Medulla oblongata (tissue), 1 donor: ENCODE measurements around the gene ESYT1.

Source experiments
- DNase-seq: peaks from one replicate; pipeline ENCODE4 v3.0.0-alpha.2; 2015; ENCODE audit errors: extremely low spot score

The ESYT1 gene, protein sequence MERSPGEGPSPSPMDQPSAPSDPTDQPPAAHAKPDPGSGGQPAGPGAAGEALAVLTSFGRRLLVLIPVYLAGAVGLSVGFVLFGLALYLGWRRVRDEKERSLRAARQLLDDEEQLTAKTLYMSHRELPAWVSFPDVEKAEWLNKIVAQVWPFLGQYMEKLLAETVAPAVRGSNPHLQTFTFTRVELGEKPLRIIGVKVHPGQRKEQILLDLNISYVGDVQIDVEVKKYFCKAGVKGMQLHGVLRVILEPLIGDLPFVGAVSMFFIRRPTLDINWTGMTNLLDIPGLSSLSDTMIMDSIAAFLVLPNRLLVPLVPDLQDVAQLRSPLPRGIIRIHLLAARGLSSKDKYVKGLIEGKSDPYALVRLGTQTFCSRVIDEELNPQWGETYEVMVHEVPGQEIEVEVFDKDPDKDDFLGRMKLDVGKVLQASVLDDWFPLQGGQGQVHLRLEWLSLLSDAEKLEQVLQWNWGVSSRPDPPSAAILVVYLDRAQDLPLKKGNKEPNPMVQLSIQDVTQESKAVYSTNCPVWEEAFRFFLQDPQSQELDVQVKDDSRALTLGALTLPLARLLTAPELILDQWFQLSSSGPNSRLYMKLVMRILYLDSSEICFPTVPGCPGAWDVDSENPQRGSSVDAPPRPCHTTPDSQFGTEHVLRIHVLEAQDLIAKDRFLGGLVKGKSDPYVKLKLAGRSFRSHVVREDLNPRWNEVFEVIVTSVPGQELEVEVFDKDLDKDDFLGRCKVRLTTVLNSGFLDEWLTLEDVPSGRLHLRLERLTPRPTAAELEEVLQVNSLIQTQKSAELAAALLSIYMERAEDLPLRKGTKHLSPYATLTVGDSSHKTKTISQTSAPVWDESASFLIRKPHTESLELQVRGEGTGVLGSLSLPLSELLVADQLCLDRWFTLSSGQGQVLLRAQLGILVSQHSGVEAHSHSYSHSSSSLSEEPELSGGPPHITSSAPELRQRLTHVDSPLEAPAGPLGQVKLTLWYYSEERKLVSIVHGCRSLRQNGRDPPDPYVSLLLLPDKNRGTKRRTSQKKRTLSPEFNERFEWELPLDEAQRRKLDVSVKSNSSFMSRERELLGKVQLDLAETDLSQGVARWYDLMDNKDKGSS

DNA sequence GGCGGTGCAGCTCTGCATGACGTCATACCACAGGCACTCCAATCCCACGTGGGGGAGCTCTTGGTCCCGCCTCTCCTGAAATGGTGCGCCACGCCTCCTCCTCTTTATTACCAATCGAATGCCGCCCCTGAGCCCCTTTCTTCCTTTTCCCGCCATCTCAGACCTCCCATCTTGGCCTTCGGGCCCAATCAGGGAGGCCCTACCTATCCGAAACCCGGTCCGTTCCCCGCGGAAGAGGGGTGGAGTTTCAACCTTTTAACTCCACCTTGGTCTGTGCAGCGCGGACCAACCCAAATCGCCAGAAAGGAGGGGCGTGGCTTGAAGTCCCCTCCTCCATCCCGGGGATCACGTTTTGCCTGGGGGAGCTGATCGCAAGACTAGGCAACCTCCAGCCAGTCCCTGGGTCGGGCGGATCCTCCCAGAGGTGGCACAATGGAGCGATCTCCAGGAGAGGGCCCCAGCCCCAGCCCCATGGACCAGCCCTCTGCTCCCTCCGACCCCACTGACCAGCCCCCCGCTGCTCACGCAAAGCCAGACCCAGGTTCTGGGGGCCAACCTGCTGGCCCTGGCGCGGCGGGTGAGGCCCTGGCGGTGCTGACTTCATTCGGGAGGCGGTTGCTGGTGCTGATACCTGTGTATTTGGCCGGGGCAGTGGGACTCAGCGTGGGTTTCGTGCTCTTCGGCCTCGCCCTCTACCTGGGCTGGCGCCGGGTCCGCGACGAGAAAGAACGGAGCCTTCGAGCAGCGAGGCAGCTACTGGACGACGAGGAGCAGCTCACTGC is at the start of gene ESYT1:
Gene ESYT1, plus strand, starts transcription at position 380 of the 782 bp plus-strand sequence. Its CDS starts 53 bp downstream, at position 433.
- DNase-seq = peak; percentile 99

DNA sequence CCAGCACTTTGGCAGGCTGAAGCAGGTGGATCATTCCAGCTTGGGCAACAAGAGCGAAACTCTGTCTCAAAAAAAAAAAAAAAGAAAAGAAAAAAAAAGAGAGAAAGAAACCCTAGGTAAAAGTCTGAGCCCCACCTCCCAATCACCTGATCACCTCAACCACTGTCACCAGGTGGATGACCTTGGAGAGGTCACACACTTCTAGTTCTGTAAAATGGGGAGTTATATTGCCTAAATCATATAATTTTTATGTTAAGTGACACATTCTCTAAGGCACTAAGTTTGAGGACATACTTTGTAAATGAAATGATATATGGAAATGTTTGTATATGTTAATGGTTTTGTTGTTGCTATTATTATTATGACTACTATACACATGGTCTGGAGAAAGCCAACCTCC is 49.6 kb upstream of the ESYT1 start:
- no peak for DNase-seq

DNA sequence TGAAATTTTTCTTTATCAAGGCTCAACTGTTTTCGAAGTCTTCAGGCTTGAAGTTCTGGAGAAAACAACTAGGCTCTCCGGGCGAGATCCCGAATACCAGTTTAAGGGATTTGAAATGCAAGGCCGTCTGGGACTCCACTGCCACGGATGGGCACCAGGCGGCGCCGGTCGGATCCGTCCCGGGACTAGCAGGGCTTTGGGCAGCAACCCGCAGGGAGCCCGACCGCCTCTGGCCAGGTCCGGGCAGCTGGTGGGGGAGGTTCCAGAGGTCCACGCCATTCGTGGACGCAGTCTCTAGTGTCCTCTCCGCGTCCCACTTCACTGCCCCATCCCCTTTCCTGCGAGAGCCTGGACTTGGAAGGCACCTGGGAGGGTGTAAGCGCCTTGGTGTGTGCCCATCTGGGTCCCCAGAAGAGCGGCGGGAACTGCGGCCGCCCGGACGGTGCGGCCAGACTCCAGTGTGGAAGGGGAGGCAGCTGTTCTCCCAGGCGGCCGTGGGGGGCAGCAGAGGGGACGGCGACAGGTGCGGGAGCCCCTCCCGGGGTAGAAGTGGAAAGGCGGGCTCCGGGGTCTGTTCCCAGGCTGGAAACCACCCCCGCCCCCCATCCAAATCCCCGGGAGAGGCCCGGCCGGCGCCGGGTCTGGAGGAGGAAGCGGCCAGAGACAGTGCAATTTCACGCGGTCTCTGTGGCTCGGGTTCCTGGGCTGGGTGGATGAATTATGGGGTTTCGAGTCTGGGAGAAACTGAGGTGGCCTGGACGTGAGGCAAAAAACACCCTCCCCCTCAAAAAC is 48.9 kb upstream of the ESYT1 start:
- DNase-seq = peak; percentile 85

DNA sequence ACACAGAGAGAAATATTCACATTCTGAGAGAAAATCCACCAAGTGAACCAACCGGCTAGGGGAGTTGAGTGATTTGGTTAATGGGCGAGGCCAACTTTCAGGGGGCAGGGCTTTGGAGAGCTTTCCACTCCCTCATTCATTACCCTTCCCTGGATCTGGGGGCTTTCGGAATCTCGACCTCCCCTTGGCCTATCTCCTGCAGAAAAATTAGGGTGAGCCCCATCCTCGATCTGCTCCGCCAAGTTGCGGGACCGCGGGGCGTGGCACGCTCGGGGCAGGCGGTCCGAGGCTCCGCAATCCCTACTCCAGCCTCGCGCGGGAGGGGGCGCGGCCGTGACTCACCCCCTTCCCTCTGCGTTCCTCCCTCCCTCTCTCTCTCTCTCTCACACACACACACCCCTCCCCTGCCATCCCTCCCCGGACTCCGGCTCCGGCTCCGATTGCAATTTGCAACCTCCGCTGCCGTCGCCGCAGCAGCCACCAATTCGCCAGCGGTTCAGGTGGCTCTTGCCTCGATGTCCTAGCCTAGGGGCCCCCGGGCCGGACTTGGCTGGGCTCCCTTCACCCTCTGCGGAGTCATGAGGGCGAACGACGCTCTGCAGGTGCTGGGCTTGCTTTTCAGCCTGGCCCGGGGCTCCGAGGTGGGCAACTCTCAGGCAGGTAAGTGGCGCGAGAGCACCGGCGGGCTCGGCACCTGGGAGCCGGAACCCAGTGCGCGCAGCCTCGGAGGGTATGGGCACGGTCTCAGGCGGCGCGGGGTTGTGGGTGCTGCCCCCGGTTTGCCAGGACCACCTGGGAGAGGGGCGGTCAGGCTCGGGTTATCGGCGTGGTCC is 48.1 kb upstream of the ESYT1 start, which contains the start of gene ERBB3:
Gene ERBB3, plus strand, starts transcription at position 443 of the 833 bp plus-strand sequence. Its CDS starts 136 bp downstream, at position 579.
- peak; percentile 76 for DNase-seq

DNA sequence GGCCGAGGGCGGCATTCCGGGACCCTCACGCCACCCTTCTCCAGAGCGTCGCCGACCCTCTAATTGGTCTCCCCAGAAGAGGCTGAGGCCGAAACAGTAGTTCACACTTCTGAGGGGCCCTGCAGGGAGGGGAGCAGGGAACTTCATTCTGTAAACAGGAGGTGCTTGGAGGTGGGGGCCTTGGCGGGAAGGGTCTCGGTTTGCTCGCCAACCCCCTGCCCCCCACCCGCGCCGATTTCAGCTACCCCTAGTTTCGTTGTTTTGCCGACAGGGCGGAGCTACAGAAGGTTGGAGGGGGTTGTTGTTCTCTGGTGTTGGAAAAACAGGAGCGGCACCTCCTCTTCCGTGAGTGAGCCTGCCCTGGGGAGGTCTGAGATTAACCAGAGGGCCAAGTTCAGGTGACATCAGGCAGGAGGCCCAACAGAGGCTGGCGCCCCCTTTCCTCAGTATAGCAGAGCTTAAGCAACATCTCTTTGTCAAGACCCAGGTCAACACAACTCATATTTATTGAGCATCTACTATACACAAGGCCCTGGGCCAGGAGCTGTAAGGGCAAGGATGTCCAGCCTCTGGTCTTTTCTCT is 47.4 kb upstream of the ESYT1 start:
- DNase-seq = no peak

DNA sequence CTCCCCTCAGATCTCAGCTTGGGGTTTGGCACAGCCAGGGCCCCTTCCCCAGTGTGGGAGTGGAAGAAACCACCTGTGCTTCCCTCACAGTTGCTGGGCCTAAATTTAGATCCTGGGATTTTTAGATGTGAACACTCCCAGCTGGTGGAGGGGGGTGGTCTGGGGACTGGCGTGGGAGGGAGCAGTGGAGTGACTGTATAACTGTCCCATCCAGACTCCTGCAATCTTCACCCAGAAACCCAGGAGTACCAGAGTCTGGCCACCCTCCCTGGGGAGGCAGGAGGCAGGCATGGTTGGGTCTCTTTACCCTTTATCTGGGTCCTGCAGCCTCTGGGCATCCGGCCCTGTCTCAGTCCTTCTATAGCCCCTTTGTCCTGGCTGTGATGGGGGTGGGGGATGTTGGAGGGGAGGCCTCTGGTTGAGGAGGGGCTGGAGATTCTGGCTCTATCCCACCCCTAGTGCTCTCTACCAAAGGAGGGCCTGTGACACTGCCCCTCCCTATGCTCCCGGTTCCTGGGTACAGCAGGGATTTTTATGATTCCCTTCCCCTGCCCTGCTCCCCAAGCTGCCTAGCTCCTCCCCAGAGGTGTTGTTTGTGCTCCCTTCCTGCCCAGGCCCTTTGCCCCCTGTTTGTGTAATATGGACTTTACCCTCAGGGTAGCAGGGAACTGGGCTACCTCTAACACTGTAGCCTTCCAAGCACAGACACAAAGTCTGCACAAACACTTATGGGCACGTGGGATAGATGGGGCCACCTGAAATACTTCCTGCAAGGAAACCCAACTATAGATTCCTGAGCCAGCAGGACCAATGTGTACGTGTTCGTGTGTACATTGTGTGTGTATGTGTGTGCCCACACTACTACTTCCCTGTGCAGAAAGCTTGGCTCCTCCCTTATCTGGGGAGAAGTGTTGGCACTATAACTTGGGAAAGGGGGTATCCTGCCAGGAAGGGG is 46.4 kb upstream of the ESYT1 start:
- peak; percentile 79 for DNase-seq

DNA sequence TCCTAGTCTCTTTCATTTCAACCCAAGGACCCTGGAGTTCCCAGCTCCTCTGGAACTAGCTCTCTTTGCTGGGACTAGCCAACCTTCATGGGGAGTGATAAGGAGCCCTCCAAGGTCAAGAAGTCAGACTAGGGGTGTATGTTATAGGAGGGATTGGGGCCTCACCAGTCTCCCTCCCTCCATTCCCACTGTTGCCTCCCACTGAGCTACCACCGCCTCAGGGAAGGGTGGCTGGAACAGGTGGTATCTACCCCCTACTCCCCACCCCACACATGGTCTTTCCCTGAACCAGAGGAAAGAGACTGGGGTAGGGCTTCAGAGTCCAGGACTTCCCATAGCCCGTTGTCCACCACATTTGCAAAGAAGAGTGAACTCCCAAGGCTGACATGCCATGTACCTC is 45.7 kb upstream of the ESYT1 start:
- no peak for DNase-seq

DNA sequence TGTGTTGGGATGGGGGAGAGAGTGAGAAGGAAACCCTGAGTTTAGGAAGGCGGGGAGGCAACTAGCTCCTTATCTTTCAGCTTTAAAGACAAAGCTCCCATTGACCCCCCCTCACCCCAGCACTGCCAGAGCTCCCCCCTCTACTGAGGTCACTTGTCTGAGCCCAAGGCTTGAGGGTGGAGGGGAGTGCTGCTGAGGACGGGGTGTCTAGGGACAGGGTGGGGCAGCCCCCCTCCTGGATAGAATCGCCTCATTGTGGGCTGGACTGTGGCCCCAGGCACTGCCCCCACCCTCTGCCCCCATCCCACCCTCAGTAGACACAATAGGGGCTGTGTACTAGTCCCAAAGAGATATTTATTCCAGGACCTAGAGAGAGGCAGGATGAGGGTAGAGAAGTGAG is 45.1 kb upstream of the ESYT1 start:
- DNase-seq = peak; percentile 93

DNA sequence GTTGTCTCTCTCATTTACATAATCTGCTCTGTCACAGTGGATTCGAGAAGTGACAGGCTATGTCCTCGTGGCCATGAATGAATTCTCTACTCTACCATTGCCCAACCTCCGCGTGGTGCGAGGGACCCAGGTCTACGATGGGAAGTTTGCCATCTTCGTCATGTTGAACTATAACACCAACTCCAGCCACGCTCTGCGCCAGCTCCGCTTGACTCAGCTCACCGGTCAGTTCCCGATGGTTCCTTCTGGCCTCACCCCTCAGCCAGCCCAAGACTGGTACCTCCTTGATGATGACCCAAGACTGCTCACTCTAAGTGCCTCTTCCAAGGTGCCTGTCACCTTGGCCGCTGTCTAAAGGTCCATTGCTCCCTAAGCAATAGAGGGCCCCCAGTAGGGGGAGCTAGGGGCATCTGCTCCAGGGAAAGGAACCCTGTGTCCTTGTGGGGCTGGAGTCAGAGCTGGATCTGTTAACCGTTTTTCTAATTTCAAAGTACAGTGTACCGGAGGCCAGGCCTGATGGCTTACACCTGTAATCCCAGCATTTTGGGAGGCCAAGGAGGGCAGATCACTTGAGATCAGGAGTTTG is 43.0 kb upstream of the ESYT1 start:
- peak; percentile 18 for DNase-seq

DNA sequence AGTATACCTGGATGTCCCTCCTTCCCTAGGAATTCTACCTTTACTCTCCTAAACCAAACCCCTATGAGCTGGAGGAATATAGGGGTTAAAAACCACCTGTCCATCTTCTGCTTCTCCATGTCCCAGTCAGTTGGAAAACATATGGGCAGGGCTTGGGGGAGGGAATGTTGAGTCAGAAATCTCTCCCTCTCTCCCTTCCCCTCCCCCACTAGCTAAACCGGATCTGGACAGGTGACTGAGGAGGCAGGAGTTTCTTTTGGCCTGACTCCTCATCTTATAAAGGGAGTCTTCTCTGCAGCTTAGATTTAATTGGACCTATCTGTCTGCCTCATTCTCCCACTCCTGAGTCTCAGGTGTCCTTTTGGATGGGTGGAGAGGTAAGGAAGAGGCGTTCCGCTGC is 42.0 kb upstream of the ESYT1 start:
- no peak for DNase-seq

DNA sequence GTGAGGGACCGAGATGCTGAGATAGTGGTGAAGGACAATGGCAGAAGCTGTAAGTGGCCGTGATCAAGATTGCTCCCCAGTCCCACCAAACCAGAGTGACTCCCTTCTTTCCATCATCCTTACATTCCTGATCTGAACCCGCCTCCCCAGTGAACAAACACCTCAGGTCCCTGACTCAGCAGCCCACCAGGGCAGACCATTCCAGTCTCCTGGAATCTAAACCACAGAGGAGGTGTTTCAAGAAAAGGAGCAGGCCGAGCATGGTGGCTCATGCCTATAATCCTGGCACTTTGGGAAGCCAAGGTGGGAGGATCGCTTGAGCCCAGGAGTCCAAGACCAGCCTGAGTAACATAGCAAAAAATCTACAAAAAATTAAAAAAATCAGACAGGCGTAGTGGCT is 41.5 kb upstream of the ESYT1 start:
- DNase-seq = no peak

DNA sequence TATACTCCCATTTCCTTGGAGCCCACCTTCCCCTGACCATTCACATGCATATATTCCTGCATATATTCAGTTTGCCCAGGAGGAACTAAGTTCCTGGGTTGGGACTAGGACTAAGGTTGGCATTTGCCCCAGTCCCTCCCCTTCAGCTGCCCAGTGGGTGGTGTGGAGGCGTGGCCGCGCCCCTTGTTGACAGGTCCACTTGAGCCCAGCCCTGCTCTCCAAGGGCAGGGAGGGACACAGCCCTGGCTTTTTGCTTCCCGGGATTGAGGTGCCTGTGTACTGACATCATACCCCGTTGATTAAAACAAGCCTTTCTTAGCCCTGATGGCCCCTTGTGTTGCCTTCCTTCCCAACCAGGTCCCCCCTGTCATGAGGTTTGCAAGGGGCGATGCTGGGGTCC is 40.8 kb upstream of the ESYT1 start:
- no peak for DNase-seq

DNA sequence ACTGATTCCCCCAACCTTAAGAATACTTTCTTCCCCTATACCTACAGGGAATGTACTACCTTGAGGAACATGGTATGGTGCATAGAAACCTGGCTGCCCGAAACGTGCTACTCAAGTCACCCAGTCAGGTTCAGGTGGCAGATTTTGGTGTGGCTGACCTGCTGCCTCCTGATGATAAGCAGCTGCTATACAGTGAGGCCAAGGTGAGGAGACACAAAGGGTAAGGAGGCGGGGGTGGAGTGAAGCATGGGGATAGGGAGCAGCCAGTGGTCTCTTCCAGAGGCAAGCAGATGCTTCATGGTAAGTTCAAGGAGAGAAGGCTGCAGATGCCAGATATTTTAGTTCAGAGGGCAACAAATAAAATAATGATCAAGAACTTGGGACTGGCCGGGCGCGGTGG is 30.3 kb upstream of the ESYT1 start:
- DNase-seq = no peak

DNA sequence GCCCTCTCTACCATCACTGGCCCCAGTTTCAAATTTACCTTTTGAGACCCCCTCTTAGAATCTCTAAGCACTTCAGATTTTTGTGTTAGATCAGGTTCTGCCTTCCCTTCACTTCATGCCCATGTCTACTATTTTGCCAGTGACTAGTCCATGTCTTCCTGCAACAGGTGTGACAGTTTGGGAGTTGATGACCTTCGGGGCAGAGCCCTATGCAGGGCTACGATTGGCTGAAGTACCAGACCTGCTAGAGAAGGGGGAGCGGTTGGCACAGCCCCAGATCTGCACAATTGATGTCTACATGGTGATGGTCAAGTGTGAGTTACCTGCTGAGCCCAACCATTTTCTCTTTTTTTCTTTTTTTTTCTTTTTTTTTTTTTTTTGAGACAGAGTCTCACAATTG is 29.5 kb upstream of the ESYT1 start:
- no peak for DNase-seq

DNA sequence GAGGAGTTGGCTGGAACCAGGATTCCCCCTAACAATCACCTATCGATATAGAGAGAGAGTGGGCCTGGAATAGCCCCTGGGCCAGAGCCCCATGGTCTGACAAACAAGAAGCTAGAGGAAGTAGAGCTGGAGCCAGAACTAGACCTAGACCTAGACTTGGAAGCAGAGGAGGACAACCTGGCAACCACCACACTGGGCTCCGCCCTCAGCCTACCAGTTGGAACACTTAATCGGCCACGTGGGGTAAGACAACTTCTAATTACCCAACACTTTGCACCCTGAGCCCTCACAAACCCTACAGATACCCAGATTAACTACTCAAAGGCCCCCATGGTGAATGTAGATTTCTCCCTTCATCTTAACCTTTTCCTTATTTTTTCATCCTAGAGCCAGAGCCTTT is 28.3 kb upstream of the ESYT1 start:
- no peak for DNase-seq

DNA sequence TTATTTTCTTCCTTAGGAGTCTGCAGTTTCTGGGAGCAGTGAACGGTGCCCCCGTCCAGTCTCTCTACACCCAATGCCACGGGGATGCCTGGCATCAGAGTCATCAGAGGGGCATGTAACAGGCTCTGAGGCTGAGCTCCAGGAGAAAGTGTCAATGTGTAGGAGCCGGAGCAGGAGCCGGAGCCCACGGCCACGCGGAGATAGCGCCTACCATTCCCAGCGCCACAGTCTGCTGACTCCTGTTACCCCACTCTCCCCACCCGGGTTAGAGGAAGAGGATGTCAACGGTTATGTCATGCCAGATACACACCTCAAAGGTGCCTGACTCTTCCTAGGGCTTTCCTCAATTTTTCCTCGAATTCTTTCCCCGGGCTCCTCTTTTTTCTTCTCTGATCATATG is 27.0 kb upstream of the ESYT1 start:
- DNase-seq = no peak

DNA sequence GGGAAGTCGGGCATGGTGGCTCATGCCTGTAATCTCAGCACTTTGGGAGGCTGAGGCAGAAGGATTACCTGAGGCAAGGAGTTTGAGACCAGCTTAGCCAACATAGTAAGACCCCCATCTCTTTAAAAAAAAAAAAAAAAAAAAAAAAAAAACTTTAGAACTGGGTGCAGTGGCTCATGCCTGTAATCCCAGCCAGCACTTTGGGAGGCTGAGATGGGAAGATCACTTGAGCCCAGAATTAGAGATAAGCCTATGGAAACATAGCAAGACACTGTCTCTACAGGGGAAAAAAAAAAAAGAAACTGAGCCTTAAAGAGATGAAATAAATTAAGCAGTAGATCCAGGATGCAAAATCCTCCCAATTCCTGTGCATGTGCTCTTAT is 25.4 kb upstream of the ESYT1 start:
- DNase-seq = no peak
